Lung (tissue), 12 donors: ENCODE data around the gene SMAD5. TPM values are rescaled to one million over a fixed set of nuclear protein-coding genes. Genes with fewer than 3 reads are reported as not detected.

Experiments used
- ATAC-seq: fragments of 200-7000 bp; cut with Tn5 transposase; one replicate; pipeline ENCODE4 v1.9.1; 2020; ENCODE audit warnings: moderate number of reproducible peaks; ENCODE audit not compliant: insufficient read depth, low FRiP score
- DNase-seq, 3 donors: peaks; one replicate each; pipeline ENCODE4 v3.0.0-alpha.2; 2013 to 2017
- H3K27ac ChIP-seq, 2 donors: one replicate each; pipeline ENCODE4 v1.5.1; 2013; ENCODE audit warnings: mild to moderate bottlenecking in 2 of 2, moderate library complexity in 2 of 2, control low read depth in 1 of 2, inconsistent platforms in 1 of 2, low read depth in 1 of 2, low read length in 1 of 2
- H3K27me3 ChIP-seq, 3 donors: one replicate each; pipeline ENCODE4 v1.5.1; 2013; ENCODE audit warnings: low read length in 2 of 3; ENCODE audit not compliant: control insufficient read depth in 3 of 3, insufficient read depth in 3 of 3
- H3K36me3 ChIP-seq, 4 donors: one replicate each; pipeline ENCODE4 v1.5.1; 2013; ENCODE audit warnings: low read length in 4 of 4, mild to moderate bottlenecking in 1 of 4, moderate library complexity in 1 of 4; ENCODE audit not compliant: control insufficient read depth in 4 of 4, insufficient read depth in 4 of 4
- H3K4me1 ChIP-seq, 5 donors: one replicate each; pipeline ENCODE4 v1.5.1; 2013; ENCODE audit warnings: low read length in 5 of 5, mild to moderate bottlenecking in 2 of 5, moderate library complexity in 1 of 5; ENCODE audit not compliant: control insufficient read depth in 5 of 5, insufficient read depth in 5 of 5
- H3K4me3 ChIP-seq: one replicate; pipeline ENCODE4 v1.5.1; 2013; ENCODE audit warnings: mild to moderate bottlenecking, control low read depth, moderate library complexity
- H3K9ac ChIP-seq, 2 donors: one replicate each; pipeline ENCODE4 v1.5.1; 2013; ENCODE audit warnings: low read length in 2 of 2, control low read depth in 1 of 2; ENCODE audit not compliant: insufficient read depth in 1 of 2
- H3K9me3 ChIP-seq, 4 donors: one replicate each; pipeline ENCODE4 v1.5.1; 2013; ENCODE audit warnings: low read length in 3 of 4, mild to moderate bottlenecking in 1 of 4, moderate library complexity in 1 of 4; ENCODE audit not compliant: control insufficient read depth in 4 of 4, insufficient read depth in 3 of 4
- CTCF ChIP-seq: IDR thresholded peaks from 2 replicates; pipeline ENCODE4 v1.5.1; 2012; ENCODE audit warnings: mild to moderate bottlenecking; ENCODE audit errors: control extremely low read depth, extremely low read depth
- WGBS, 2 donors: extraction: QIAGEN DNeasy Blood & Tissue Kit; methylation state at CpG; one replicate each; pipeline ENCODE4 v1.1.7; 2013; 5-methylcytosine and 5-hydroxymethylcytosine counted together
- polyA plus RNA-seq, 2 donors: library from polyadenylated mRNA; stranded (reverse); fragments of 200-250 nt; gene quantifications; one replicate each; pipeline ENCODE4 v1.2.1, GENCODE V29; 2013
- total RNA-seq, 2 donors: library from RNA; depleted of rRNA in 1 of 2; stranded (reverse); fragments of >200 nt in 1 of 2; gene quantifications; one replicate each; pipeline ENCODE4 v1.2.1, GENCODE V29; 2014 to 2021
- donor health status: control.
- donor health status: control.
- donor health status: Bipolar disorder and iron deficiency.
- donor health status: healthy.
- donor health status: DM: yes; HTN: yes; CAD: no.

SMAD5 gene
- total and polyA plus RNA-seq, 4 donors = 8.8 to 67.0 (median 26.6) TPM

GRCh38 chr5:136106351-136107031 is 26.2 kb upstream of the SMAD5 start:
- H3K4me3 ChIP-seq = no peak overlapping the region
- peaks cover 0 to 17% (median 5%) of the 10 kb centered on the region in 5 donors for H3K4me1 ChIP-seq
- H3K9me3 ChIP-seq = no peaks in the 10 kb centered on the region
- H3K27me3 ChIP-seq = no peaks in the 10 kb centered on the region
- ATAC-seq (no peak), DNase-seq (no peak)
- WGBS, 2 donors = 84 to 93% methylated on average over 6 of the region's 6 CpGs
- no peak overlapping the region for H3K9ac ChIP-seq
- H3K27ac ChIP-seq = no peak overlapping the region
- TF ChIP-seq CTCF = no peak
- no peaks in the 10 kb centered on the region for H3K36me3 ChIP-seq

- no peak overlapping the region for H3K9ac ChIP-seq
- H3K27ac ChIP-seq = no peak overlapping the region
- no peaks in the 10 kb centered on the region for H3K9me3 ChIP-seq
- H3K27me3 ChIP-seq = no peaks in the 10 kb centered on the region
- no peaks in the 10 kb centered on the region for H3K36me3 ChIP-seq
- peaks cover 0 to 17% (median 5%) of the 10 kb centered on the region in 5 donors for H3K4me1 ChIP-seq
- H3K4me3 ChIP-seq = no peak overlapping the region
- no peak for ATAC-seq
- TF ChIP-seq CTCF = no peak
- 83 to 84% methylated on average over 2 of the region's 2 CpGs for WGBS, 2 donors
- DNase-seq = no peak
These were observed 24.4 kb upstream of the SMAD5 start for GRCh38 chr5:136108180-136108611.

- no peak for TF ChIP-seq CTCF
- DNase-seq = no peak
- WGBS, 2 donors = 97 to 98% methylated on average over 1 of the region's 1 CpG
These were observed 23.9 kb upstream of the SMAD5 start for GRCh38 chr5:136108766-136109165.

More at GRCh38 chr5:136108766-136109165, 23.9 kb upstream of the SMAD5 start:
- peaks cover 0 to 15% (median 5%) of the 10 kb centered on the region in 5 donors for H3K4me1 ChIP-seq
- ATAC-seq = no peak
- H3K4me3 ChIP-seq = no peak overlapping the region
- H3K27ac ChIP-seq = no peak overlapping the region
- no peaks in the 10 kb centered on the region for H3K27me3 ChIP-seq
- H3K36me3 ChIP-seq = no peaks in the 10 kb centered on the region
- H3K9me3 ChIP-seq = no peaks in the 10 kb centered on the region
- H3K9ac ChIP-seq = no peak overlapping the region
